Esophagus squamous epithelium (tissue), 5 donors: ENCODE data around the gene PRR5. TPM values are rescaled to one million over a fixed set of nuclear protein-coding genes. Genes with fewer than 3 reads are reported as not detected.

Experiments
- DNase-seq: peaks from one replicate; lab custom pipeline; 2025; lab: John Stamatoyannopoulos, UW
- H3K27ac ChIP-seq, 4 donors: fragments of 200-600 bp; sonication (generic); one replicate each; pipeline ENCODE4 v1.5.1; 2016 to 2019; ENCODE audit warnings: mild to moderate bottlenecking in 1 of 4
- H3K27me3 ChIP-seq, 4 donors: fragments of 200-600 bp; sonication (generic); 1 replicate in 3 of 4; 2 replicates in 1 of 4; pipeline versions ENCODE4 v1.5.1 to v1.6.0; 2017 to 2021; ENCODE audit warnings: antibody characterized with exemption in 1 of 4
- H3K36me3 ChIP-seq, 3 donors: fragments of 200-600 bp; sonication (generic); one replicate each; pipeline ENCODE4 v1.5.1; 2016 to 2019
- H3K4me1 ChIP-seq, 3 donors: fragments of 200-600 bp; sonication (generic); one replicate each; pipeline ENCODE4 v1.5.1; 2017 to 2019
- H3K4me3 ChIP-seq, 4 donors: fragments of 200-600 bp; sonication (generic); 1 replicate in 3 of 4; 2 replicates in 1 of 4; pipeline ENCODE4 v1.5.1; 2016 to 2019; ENCODE audit warnings: mild to moderate bottlenecking in 2 of 4, moderate library complexity in 1 of 4
- H3K9me3 ChIP-seq, 3 donors: fragments of 200-600 bp; sonication (generic); one replicate each; pipeline ENCODE4 v1.5.1; 2016 to 2019
- POLR2A ChIP-seq, 4 donors: fragments of 450-650 bp; IDR thresholded peaks; one replicate each; pipeline ENCODE4 v1.6.1; 2017; ENCODE audit warnings: antibody characterized with exemption in 4 of 4, mild to moderate bottlenecking in 4 of 4, moderate library complexity in 3 of 4
- WGBS, 2 donors: methylation state at CpG; one replicate each; pipeline ENCODE4 v1.1.5; 2018; 5-methylcytosine and 5-hydroxymethylcytosine counted together
- intact Hi-C: fragments of 100-400 bp; cut with DNase I; formaldehyde crosslinking; loops from one replicate; pipeline ENCODE4 v1.15.0; 2022
- total RNA-seq, 4 donors: library from RNA; depleted of rRNA; stranded (reverse); fragments of >200 nt; gene quantifications; one replicate each; pipeline ENCODE4 v1.1.0, GENCODE V29; 2016
- TF ChIP-seq, protein P1 (sequence below), 6 experiments: fragments of 450-650 bp in 4 of 6; fragments of 200-600 bp in 2 of 6; sonication (generic) in 2 of 6; IDR thresholded peaks; one replicate each; pipeline ENCODE4 v1.5.1; 2016 to 2019; ENCODE audit warnings: antibody characterized with exemption in 6 of 6, mild to moderate bottlenecking in 4 of 6, moderate library complexity in 4 of 6
- donor health status: DM: yes; HTN: yes; CAD: no.

PRR5 gene
- total RNA-seq, 4 donors from 2014 or later = 20.8 to 33.0 (median 23.4) TPM

DNA sequence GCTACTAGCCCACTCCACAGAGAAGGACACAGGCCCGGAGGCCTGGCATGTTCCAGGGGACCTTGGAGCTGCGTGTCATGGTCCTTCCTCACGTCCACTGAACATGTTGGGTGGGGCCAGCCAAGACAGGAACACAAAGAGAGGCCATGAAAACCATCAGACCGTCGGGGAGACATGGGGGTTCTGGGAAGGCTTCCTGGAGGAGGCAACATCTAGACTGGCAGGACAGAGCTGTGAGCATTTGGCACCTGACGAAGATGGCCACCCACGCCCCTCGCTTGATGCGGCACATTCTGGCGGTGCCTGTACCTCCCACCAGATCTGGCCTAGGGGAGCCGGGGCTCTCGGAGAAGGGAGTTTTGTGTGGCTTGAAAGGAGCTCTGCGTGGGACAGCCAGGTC, 25.7 kb downstream of the PRR5 start:
- intact Hi-C loops = no loop called here
- WGBS, 2 donors = 100% methylated on average over 1 of the region's 13 CpGs; no CpG with 5 or more reads in 1 of the 2 donors
- no peak overlapping the region for H3K27ac ChIP-seq
- DNase-seq = no peak
- peaks cover 0 to 77% (median 0%) of the 10 kb centered on the region in 3 donors for H3K36me3 ChIP-seq
- peaks cover 0 to 20% (median 8%) of the 10 kb centered on the region in 3 donors for H3K4me1 ChIP-seq
- H3K4me3 ChIP-seq = no peak overlapping the region
- H3K9me3 ChIP-seq = no peaks in the 10 kb centered on the region
- TF ChIP-seq, protein P1, sequence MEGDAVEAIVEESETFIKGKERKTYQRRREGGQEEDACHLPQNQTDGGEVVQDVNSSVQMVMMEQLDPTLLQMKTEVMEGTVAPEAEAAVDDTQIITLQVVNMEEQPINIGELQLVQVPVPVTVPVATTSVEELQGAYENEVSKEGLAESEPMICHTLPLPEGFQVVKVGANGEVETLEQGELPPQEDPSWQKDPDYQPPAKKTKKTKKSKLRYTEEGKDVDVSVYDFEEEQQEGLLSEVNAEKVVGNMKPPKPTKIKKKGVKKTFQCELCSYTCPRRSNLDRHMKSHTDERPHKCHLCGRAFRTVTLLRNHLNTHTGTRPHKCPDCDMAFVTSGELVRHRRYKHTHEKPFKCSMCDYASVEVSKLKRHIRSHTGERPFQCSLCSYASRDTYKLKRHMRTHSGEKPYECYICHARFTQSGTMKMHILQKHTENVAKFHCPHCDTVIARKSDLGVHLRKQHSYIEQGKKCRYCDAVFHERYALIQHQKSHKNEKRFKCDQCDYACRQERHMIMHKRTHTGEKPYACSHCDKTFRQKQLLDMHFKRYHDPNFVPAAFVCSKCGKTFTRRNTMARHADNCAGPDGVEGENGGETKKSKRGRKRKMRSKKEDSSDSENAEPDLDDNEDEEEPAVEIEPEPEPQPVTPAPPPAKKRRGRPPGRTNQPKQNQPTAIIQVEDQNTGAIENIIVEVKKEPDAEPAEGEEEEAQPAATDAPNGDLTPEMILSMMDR (IDR thresholded peaks at IDR 0.05) = no peak
- TF ChIP-seq POLR2A (IDR thresholded peaks at IDR 0.05) = no peak
- H3K27me3 ChIP-seq = no peaks in the 10 kb centered on the region

DNA sequence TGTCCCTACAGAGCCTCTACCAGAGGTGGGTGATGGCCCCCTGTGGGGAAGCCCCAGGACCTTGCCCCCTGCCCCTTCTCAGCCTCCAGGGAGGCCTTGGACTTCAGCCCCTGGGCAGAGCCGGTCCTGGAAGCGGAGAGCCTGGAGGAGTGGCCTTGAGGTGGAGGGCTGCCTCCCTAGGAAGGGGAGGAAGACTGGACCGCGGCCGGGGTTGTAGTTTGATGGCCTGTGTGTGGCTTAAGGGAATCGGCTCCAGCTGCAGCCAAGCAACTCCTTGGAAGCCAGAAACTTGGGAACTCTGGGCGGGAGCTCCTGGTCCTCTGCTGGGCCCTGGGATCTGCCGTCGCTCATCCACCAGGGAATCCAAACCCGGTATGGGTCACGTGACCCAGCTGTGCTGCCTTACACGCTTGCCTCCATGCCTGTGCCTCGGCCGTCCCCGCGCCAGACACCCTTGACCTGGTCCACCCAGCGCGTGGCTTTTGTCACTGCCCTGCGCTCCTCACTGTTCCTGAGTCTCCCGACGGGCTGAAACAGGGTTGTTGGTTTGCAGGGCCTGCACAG, 26.8 kb downstream of the PRR5 start:
- Histone ChIP-seq H3K27ac (peak overlapping the region; percentile 5 to 64 (median 36)), H3K4me3 (no peak overlapping the region), H3K4me1 (peaks cover 0 to 20% (median 8%) of the 10 kb centered on the region in 3 donors), H3K27me3 (no peaks in the 10 kb centered on the region), H3K9me3 (no peaks in the 10 kb centered on the region), H3K36me3 (peaks cover 0 to 77% (median 0%) of the 10 kb centered on the region in 3 donors)
- no peak for TF ChIP-seq POLR2A (IDR thresholded peaks at IDR 0.05)
- TF ChIP-seq, protein P1 (IDR thresholded peaks at IDR 0.05) = no peak
- intact Hi-C loops = no loop called here
- DNase-seq = no peak
- WGBS, 2 donors = 100% methylated on average over 2 of the region's 21 CpGs; no CpG with 5 or more reads in 1 of the 2 donors

DNA sequence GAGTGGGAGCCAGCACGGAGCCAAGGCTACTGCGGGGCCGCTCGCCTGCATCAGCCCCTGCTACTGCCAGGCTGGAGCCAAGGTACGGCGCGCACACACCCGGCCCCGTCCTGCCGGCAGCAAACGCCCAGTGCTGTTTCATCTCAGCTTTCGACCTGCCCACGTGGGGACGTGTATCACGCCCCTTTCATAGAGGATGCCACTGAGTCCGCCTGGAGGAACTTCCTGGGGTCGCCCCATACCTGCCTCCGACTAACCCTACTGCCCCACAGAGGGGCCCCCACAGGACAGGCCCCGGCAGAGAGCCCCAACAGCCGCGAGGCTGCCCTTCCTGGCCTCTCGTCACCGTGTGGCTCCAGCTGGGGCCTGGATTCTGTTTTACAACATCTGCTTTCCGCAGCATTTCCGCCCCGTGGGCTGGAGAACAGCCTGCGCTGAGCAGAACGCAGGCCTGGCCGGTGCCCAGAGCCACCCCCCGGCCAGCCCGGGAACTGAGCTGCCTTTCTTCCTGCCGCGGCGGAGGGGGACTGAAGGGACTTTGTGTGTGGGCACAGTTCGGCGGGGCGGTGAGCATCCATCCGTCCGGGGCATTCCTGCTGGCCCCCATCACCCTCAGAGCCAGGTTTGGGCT, 27.5 kb downstream of the PRR5 start:
- intact Hi-C loops = loop anchor here (5.0 kb wide), 1 partner anchor 32 kb away; no protein-coding TSS in a partner anchor
- DNase-seq = no peak
- Histone ChIP-seq H3K27ac (peak overlapping the region; percentile 5 to 64 (median 36)), H3K9me3 (no peaks in the 10 kb centered on the region), H3K4me1 (peaks cover 0 to 20% (median 8%) of the 10 kb centered on the region in 3 donors), H3K36me3 (peaks cover 0 to 74% (median 0%) of the 10 kb centered on the region in 3 donors), H3K27me3 (no peaks in the 10 kb centered on the region), H3K4me3 (no peak overlapping the region)
- WGBS, 2 donors = 46% methylated on average over 10 of the region's 39 CpGs; no CpG with 5 or more reads in 1 of the 2 donors
- TF ChIP-seq, protein P1 (IDR thresholded peaks at IDR 0.05) = no peak
- no peak for TF ChIP-seq POLR2A (IDR thresholded peaks at IDR 0.05)

DNA sequence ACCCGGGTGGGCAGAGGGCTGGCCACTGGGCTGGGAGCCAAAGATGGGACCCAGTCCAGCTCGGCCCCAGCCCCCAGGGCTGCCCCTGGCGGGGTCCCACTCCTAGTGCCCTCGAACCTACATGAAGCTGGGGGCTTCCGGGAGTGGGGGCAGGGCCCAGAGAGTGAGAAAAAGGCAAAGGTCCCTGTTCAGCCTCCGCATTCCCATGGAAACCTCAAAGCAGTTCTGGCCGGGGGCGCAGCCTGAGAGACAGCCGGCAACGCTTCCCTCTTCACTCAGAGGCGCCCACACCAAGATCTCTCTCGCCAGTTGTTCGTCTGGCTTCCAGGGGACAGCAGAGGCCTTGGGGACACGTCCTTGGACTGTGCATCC, 28.0 kb downstream of the PRR5 start:
- 70 to 77% methylated on average over 3 to 5 of the region's 14 CpGs for WGBS, 2 donors
- H3K4me1 ChIP-seq = peaks cover 0 to 20% (median 8%) of the 10 kb centered on the region in 3 donors
- no peaks in the 10 kb centered on the region for H3K27me3 ChIP-seq
- H3K36me3 ChIP-seq = peaks cover 0 to 69% (median 0%) of the 10 kb centered on the region in 3 donors
- H3K9me3 ChIP-seq = no peaks in the 10 kb centered on the region
- DNase-seq = no peak
- no peak for TF ChIP-seq POLR2A (IDR thresholded peaks at IDR 0.05)
- TF ChIP-seq, protein P1 (IDR thresholded peaks at IDR 0.05) = no peak
- peak overlapping the region in 2 of 4 donors; percentile 6 to 62 for H3K27ac ChIP-seq
- no peak overlapping the region for H3K4me3 ChIP-seq
- intact Hi-C loops = loop anchor here (5.0 kb wide), 1 partner anchor 33 kb away; no protein-coding TSS in a partner anchor
